Gastrocnemius medialis (tissue), 4 donors: Measurements from ENCODE around the gene RPS10. TPM values are rescaled to one million over a fixed set of nuclear protein-coding genes. Genes with fewer than 3 reads are reported as not detected.

Experiments used
- ATAC-seq, 2 donors: fragments of 150-250 bp; one replicate each; pipeline ENCODE4 v1.9.1; 2016
- DNase-seq, 2 donors: peaks; one replicate each; pipeline ENCODE4 v3.0.0-alpha.2; 2019
- H3K27ac ChIP-seq, 4 donors: fragments of 200-600 bp; sonication (generic); 1 replicate in 1 of 4; 2 replicates in 3 of 4; pipeline ENCODE4 v1.5.1; 2016 to 2018; ENCODE audit warnings: mild to moderate bottlenecking in 2 of 4, moderate library complexity in 1 of 4
- H3K27me3 ChIP-seq, 3 donors: fragments of 200-600 bp; sonication (generic) in 2 of 3; 1 replicate in 1 of 3; 2 replicates in 2 of 3; pipeline versions ENCODE4 v1.5.1 to v1.6.0; 2016 to 2019; ENCODE audit warnings: mild to moderate bottlenecking in 1 of 3, moderate library complexity in 1 of 3
- H3K36me3 ChIP-seq, 2 donors: fragments of 200-600 bp; sonication (generic) in 1 of 2; one replicate each; pipeline ENCODE4 v1.5.1; 2017 to 2018
- H3K4me1 ChIP-seq, 2 donors: fragments of 200-600 bp; sonication (generic) in 1 of 2; one replicate each; pipeline ENCODE4 v1.5.1; 2016 to 2017; ENCODE audit warnings: mild to moderate bottlenecking in 2 of 2
- H3K4me3 ChIP-seq, 4 donors: fragments of 200-600 bp; sonication (generic) in 3 of 4; 1 replicate in 1 of 4; 2 replicates in 3 of 4; pipeline ENCODE4 v1.5.1; 2016 to 2019; ENCODE audit warnings: mild to moderate bottlenecking in 2 of 4
- H3K9me3 ChIP-seq, 3 donors: fragments of 200-600 bp; sonication (generic) in 2 of 3; 1 replicate in 1 of 3; 2 replicates in 2 of 3; pipeline ENCODE4 v1.5.1; 2016 to 2019
- POLR2A ChIP-seq, 2 donors: fragments of 450-650 bp; IDR thresholded peaks; one replicate each; pipeline ENCODE4 v1.6.1; 2017; ENCODE audit warnings: antibody characterized with exemption in 2 of 2, mild to moderate bottlenecking in 2 of 2, moderate library complexity in 2 of 2
- in situ Hi-C, 4 donors: fragments of 200-750 bp; cut with MboI; loops; one replicate each; pipeline versions ENCODE4 v1.15.0 to v1.8.0; 2017; ENCODE audit warnings: low sequenced_read_pairs in 4 of 4
- intact Hi-C: fragments of 100-400 bp; cut with DNase I; formaldehyde crosslinking; loops from one replicate; pipeline ENCODE4 v1.15.1; 2023; ENCODE audit warnings: low total_unique reads
- total RNA-seq, 4 donors: library from RNA; depleted of rRNA; stranded (reverse); fragments of >200 nt; gene quantifications; one replicate each; pipeline versions ENCODE4 v1.1.0 to v1.2.3, GENCODE V29; 2016
- TF ChIP-seq, protein P1 (sequence below), 5 experiments: fragments of 450-650 bp in 3 of 5; fragments of 200-600 bp in 2 of 5; sonication (generic) in 2 of 5; IDR thresholded peaks in 4 of 5; conservative IDR thresholded peaks in 1 of 5; 1 replicate in 4 of 5; 2 replicates in 1 of 5; pipeline ENCODE4 v1.5.1; 2016 to 2019; ENCODE audit warnings: antibody characterized with exemption in 5 of 5, mild to moderate bottlenecking in 3 of 5, moderate library complexity in 3 of 5

The RPS10 gene
- total RNA-seq, 4 donors from 2014 or later: 1,471 to 2,243 (median 1,775) TPM

DNA sequence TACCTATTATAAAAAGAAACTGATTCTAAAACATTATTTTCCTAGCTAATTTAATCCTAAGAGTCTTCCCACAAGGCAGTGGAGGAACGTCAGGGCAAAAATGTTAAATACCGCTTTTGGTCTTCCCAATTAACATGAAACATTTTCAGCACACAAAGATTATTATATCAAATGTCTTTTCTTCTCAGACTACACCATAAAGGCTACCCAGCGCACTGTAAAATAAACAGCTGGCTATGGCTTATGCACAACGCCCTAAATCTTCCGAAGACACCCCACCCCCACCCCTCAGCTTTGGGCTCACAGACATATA is 34.4 kb downstream of the RPS10 start:
- Histone ChIP-seq H3K36me3 (no peaks in the 10 kb centered on the region), H3K4me1 (peaks cover 53 to 55% of the 10 kb centered on the region in 2 donors), H3K27me3 (no peaks in the 10 kb centered on the region), H3K4me3 (peak overlapping the region; percentile 76 to 99 (median 87)), H3K9me3 (no peaks in the 10 kb centered on the region), H3K27ac (peak overlapping the region; percentile 98 to 100 (median 98))
- in situ Hi-C loops: no loop called here
- intact Hi-C loops: loop anchor here (5.0 kb wide), 1 partner anchor 871 kb away; no protein-coding TSS in a partner anchor
- DNase-seq (no peak), ATAC-seq (no peak)
- peak in 1 of 2 donors; percentile 9 for TF ChIP-seq POLR2A (IDR thresholded peaks at IDR 0.05)
- TF ChIP-seq, protein P1, sequence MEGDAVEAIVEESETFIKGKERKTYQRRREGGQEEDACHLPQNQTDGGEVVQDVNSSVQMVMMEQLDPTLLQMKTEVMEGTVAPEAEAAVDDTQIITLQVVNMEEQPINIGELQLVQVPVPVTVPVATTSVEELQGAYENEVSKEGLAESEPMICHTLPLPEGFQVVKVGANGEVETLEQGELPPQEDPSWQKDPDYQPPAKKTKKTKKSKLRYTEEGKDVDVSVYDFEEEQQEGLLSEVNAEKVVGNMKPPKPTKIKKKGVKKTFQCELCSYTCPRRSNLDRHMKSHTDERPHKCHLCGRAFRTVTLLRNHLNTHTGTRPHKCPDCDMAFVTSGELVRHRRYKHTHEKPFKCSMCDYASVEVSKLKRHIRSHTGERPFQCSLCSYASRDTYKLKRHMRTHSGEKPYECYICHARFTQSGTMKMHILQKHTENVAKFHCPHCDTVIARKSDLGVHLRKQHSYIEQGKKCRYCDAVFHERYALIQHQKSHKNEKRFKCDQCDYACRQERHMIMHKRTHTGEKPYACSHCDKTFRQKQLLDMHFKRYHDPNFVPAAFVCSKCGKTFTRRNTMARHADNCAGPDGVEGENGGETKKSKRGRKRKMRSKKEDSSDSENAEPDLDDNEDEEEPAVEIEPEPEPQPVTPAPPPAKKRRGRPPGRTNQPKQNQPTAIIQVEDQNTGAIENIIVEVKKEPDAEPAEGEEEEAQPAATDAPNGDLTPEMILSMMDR (IDR thresholded peaks at IDR 0.05 in 4 of 5, conservative IDR thresholded peaks at IDR 0.05 in 1 of 5): no peak

DNA sequence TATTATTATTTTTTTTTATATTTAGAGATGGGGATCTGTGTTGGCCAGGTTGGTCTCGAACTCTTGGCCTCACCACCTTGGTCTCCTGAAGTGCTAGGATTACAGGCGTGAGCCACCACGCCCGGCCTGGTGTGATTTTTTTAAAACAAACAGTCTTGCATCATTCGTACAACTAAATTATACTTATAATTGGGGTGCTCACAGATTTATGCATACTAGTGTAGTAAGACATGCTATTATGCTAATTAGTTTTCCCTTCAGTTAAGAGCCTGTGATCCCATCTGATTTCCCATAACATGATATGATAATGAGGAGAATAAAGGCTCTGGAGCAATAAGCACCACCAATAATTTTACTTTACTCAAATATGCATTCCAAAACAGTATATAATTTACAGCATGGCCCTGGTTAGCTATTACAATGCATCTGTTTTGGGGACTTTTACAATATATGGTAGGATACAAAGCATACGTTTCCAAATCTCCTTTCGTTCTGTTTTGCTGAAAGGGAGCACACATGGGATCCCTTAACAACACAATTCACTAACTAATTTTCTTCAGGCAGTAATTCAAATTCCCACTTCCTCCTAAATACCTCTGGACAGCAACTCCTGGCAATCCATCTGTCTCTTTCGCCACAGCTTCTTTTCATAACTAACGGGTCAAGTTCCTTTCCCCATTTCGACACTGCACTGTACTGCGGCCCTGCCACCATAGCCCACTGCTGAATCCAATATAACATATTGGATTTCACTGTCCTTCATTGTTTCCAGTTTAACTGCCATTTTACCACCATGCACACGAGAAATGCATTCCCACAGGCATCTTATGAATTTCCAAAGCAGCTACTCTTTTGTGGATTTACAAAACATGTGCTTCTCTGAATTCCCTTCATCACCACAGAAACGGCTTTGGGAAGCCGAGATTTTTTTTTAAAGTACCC is 35.1 kb downstream of the RPS10 start:
- intact Hi-C loops (loop anchor here (5.0 kb wide), 1 partner anchor 871 kb away; no protein-coding TSS in a partner anchor), in situ Hi-C loops (no loop called here)
- H3K27ac ChIP-seq: peak overlapping the region; percentile 98 to 100 (median 98)
- DNase-seq (peak; percentile 73 to 80), ATAC-seq (peak; percentile 69 to 76)
- no peaks in the 10 kb centered on the region for H3K9me3 ChIP-seq
- H3K4me3 ChIP-seq: peak overlapping the region; percentile 76 to 99 (median 87)
- H3K36me3 ChIP-seq: no peaks in the 10 kb centered on the region
- peaks cover 59 to 60% of the 10 kb centered on the region in 2 donors for H3K4me1 ChIP-seq
- TF ChIP-seq, protein P1 (IDR thresholded peaks at IDR 0.05 in 4 of 5, conservative IDR thresholded peaks at IDR 0.05 in 1 of 5): no peak
- peak; percentile 7 to 16 for TF ChIP-seq POLR2A (IDR thresholded peaks at IDR 0.05)
- H3K27me3 ChIP-seq: no peaks in the 10 kb centered on the region

DNA sequence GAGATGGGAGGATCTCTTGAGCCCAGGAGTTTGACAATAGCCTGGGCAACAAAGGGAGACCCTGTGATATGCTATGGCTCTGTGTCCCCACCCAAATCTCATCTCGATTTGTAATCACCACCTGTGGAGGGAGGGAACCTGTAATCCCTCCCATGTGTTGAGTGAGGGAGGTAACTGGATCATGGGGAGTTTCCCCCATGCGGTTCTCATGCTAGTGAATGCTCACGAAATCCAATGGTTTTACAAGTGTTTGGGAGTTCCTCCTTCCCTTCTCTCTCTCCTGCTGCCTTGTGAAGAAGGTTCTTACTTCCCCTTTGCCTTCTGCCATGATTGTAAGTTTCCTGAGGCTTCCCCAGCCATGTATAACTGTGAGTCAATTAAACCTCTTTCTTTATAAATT is 36.8 kb downstream of the RPS10 start:
- no peaks in the 10 kb centered on the region for H3K36me3 ChIP-seq

DNA sequence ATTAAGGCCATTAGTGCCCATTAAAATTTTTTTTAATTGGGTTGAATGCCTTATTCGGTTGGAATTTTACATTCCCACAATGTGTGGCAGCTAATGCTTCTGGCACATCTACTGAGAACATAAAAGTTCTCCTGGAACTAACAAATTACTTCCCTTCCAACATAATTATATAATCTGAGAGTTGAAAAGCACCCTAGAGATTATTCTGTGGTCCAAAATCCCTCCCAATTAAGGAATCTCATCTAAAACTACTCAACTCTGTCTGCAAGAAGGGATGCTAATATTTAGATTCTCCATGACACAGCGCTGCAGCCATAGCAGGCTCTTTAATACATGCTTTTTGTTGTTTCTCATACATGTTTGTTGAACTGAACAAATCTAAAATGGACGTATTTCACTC is 37.4 kb downstream of the RPS10 start:
- in situ Hi-C loops: no loop called here
- ATAC-seq (no peak), DNase-seq (no peak)
- Histone ChIP-seq H3K36me3 (no peaks in the 10 kb centered on the region), H3K27me3 (no peaks in the 10 kb centered on the region), H3K4me1 (peaks cover 69 to 70% of the 10 kb centered on the region in 2 donors), H3K27ac (peak overlapping the region; percentile 84 to 100 (median 98)), H3K4me3 (no peak overlapping the region), H3K9me3 (no peaks in the 10 kb centered on the region)
- TF ChIP-seq, protein P1 (IDR thresholded peaks at IDR 0.05 in 4 of 5, conservative IDR thresholded peaks at IDR 0.05 in 1 of 5): no peak
- no peak for TF ChIP-seq POLR2A (IDR thresholded peaks at IDR 0.05)
- intact Hi-C loops: no loop called here

More for the DNA sequence above, 36.8 kb downstream of the RPS10 start:
- Histone ChIP-seq H3K27me3 (no peaks in the 10 kb centered on the region), H3K4me1 (peaks cover 68 to 70% of the 10 kb centered on the region in 2 donors), H3K27ac (peak overlapping the region; percentile 84 to 100 (median 98)), H3K9me3 (no peaks in the 10 kb centered on the region), H3K4me3 (no peak overlapping the region)
- DNase-seq: no peak
- in situ Hi-C loops (no loop called here), intact Hi-C loops (no loop called here)
- no peak for ATAC-seq
- TF ChIP-seq, protein P1 (IDR thresholded peaks at IDR 0.05 in 4 of 5, conservative IDR thresholded peaks at IDR 0.05 in 1 of 5): no peak
- no peak for TF ChIP-seq POLR2A (IDR thresholded peaks at IDR 0.05)
